H9 (cell line): ENCODE data around the gene PTCRA. TPM values are rescaled to one million over a fixed set of nuclear protein-coding genes. Genes with fewer than 3 reads are reported as not detected.

Experiments
- DNase-seq: peaks from one replicate; pipeline ENCODE4 v3.0.0-alpha.2; 2017
- H2AFZ ChIP-seq: one replicate; pipeline ENCODE4 v1.6.1; 2013; ENCODE audit warnings: mild to moderate bottlenecking, low read length, control low read depth, moderate library complexity
- H2AK5ac ChIP-seq: 2 replicates; pipeline ENCODE4 v1.6.1; 2013; ENCODE audit warnings: low read length, control low read depth, mixed read lengths; ENCODE audit not compliant: insufficient read length
- H2BK120ac ChIP-seq: one replicate; pipeline ENCODE4 v1.6.1; 2013; ENCODE audit warnings: low read depth, mild to moderate bottlenecking, low read length, control low read depth, inconsistent platforms; ENCODE audit not compliant: poor library complexity, severe bottlenecking
- H2BK12ac ChIP-seq: 2 replicates; pipeline ENCODE4 v1.6.1; 2013; ENCODE audit warnings: low read length, control low read depth, mixed read lengths, low read depth; ENCODE audit not compliant: insufficient read length
- H2BK15ac ChIP-seq: 2 replicates; pipeline ENCODE4 v1.6.1; 2013; ENCODE audit warnings: low read depth, low read length, control low read depth
- H2BK20ac ChIP-seq: one replicate; pipeline ENCODE4 v1.6.1; 2013; ENCODE audit warnings: low read depth, mild to moderate bottlenecking, low read length, control low read depth, inconsistent platforms; ENCODE audit not compliant: poor library complexity, severe bottlenecking
- H2BK5ac ChIP-seq: 2 replicates; pipeline ENCODE4 v1.6.1; 2013; ENCODE audit warnings: low read length, control low read depth, mixed read lengths; ENCODE audit not compliant: insufficient read length
- H3K14ac ChIP-seq: 2 replicates; pipeline ENCODE4 v1.6.1; 2013; ENCODE audit warnings: low read length, control low read depth; ENCODE audit not compliant: insufficient read depth
- H3K18ac ChIP-seq: 2 replicates; pipeline ENCODE4 v1.6.1; 2013; ENCODE audit warnings: low read depth, mild to moderate bottlenecking, mixed read lengths, low read length, control low read depth; ENCODE audit not compliant: insufficient read length
- H3K23ac ChIP-seq: 2 replicates; pipeline ENCODE4 v1.6.1; 2013; ENCODE audit warnings: low read length, control low read depth, mixed read lengths, low read depth; ENCODE audit not compliant: insufficient read length
- H3K23me2 ChIP-seq: 2 replicates; pipeline ENCODE4 v1.6.1; 2013; ENCODE audit warnings: low read depth, mild to moderate bottlenecking, mixed read lengths, low read length, control low read depth; ENCODE audit not compliant: insufficient read length, poor library complexity, severe bottlenecking
- H3K27ac ChIP-seq: 2 replicates; pipeline ENCODE4 v1.5.1; 2013; ENCODE audit warnings: low read length, control low read depth, mixed read lengths, low read depth; ENCODE audit not compliant: insufficient read length
- H3K27me3 ChIP-seq: 2 replicates; pipeline ENCODE4 v1.6.1; 2013; ENCODE audit warnings: low read length, control low read depth, inconsistent platforms; ENCODE audit not compliant: insufficient read depth
- H3K4ac ChIP-seq: 2 replicates; pipeline ENCODE4 v1.6.1; 2013; ENCODE audit warnings: low read depth, mild to moderate bottlenecking, control low read depth, inconsistent platforms, low read length, moderate library complexity
- H3K4me1 ChIP-seq: 2 replicates; pipeline ENCODE4 v1.6.1; 2013; ENCODE audit warnings: low read length, control low read depth, inconsistent platforms; ENCODE audit not compliant: insufficient read depth
- H3K4me2 ChIP-seq: 2 replicates; pipeline ENCODE4 v1.6.1; 2013; ENCODE audit warnings: low read length, control low read depth, mixed read lengths; ENCODE audit not compliant: insufficient read length, insufficient read depth
- H3K56ac ChIP-seq: 2 replicates; pipeline ENCODE4 v1.6.1; 2013; ENCODE audit warnings: low read depth, mild to moderate bottlenecking, mixed read lengths, low read length, control low read depth; ENCODE audit not compliant: insufficient read length
- H3K79me1 ChIP-seq: 2 replicates; pipeline ENCODE4 v1.6.1; 2013; ENCODE audit warnings: low read depth, mild to moderate bottlenecking, moderate library complexity, low read length, control low read depth, inconsistent platforms; ENCODE audit not compliant: insufficient read depth, poor library complexity, severe bottlenecking
- H3K79me2 ChIP-seq: 2 replicates; pipeline ENCODE4 v1.6.1; 2013; ENCODE audit warnings: low read length, control low read depth, inconsistent platforms; ENCODE audit not compliant: insufficient read depth
- H3K9ac ChIP-seq: 2 replicates; pipeline ENCODE4 v1.6.1; 2013; ENCODE audit warnings: low read length, control low read depth, mixed read lengths; ENCODE audit not compliant: insufficient read length; ENCODE audit errors: extremely low read depth
- H3K9me3 ChIP-seq: one replicate; pipeline ENCODE4 v1.6.1; 2013; ENCODE audit warnings: low read depth, low read length, inconsistent platforms; ENCODE audit not compliant: control insufficient read depth
- H3T11ph ChIP-seq: one replicate; pipeline ENCODE4 v1.6.1; 2013; ENCODE audit warnings: mild to moderate bottlenecking, low read length, control low read depth, inconsistent platforms
- H4K20me1 ChIP-seq: one replicate; pipeline ENCODE4 v1.6.1; 2013; ENCODE audit not compliant: control insufficient read depth, insufficient read length, insufficient read depth
- H4K5ac ChIP-seq: 2 replicates; pipeline ENCODE4 v1.6.1; 2013; ENCODE audit warnings: low read depth, mild to moderate bottlenecking, mixed read lengths, low read length, control low read depth; ENCODE audit not compliant: insufficient read length
- H4K8ac ChIP-seq: replicated peaks from 2 replicates; pipeline ENCODE4 v1.6.1; 2013; ENCODE audit warnings: low read length, control low read depth, mixed read lengths, low read depth; ENCODE audit not compliant: insufficient read length
- H4K91ac ChIP-seq: 2 replicates; pipeline ENCODE4 v1.6.1; 2013; ENCODE audit warnings: low read depth, mild to moderate bottlenecking, moderate library complexity, mixed read lengths, low read length, control low read depth; ENCODE audit not compliant: insufficient read length
- H3K27ac Mint-ChIP-seq, 3 experiments: 2 replicates in 2 of 3; 3 replicates in 1 of 3; pipeline ENCODE4 v1.8.0; 2020 to 2021; ENCODE audit warnings: mixed read lengths in 3 of 3, mild to moderate bottlenecking in 1 of 3, moderate library complexity in 1 of 3
- H3K27me3 Mint-ChIP-seq: 2 replicates; pipeline ENCODE4 v1.8.0; 2021; ENCODE audit warnings: low read depth, mild to moderate bottlenecking, moderate library complexity, mixed read lengths
- H3K36me3 Mint-ChIP-seq, 3 experiments: 2 replicates in 2 of 3; 3 replicates in 1 of 3; pipeline ENCODE4 v1.8.0; 2020 to 2021; ENCODE audit warnings: low read depth in 3 of 3, mixed read lengths in 3 of 3; ENCODE audit not compliant: insufficient read depth in 1 of 3
- H3K4me1 Mint-ChIP-seq, 2 experiments: 2 replicates each; pipeline ENCODE4 v1.8.0; 2020; ENCODE audit warnings: mixed read lengths in 2 of 2
- H3K4me3 Mint-ChIP-seq, 2 experiments: 2 replicates in 1 of 2; 3 replicates in 1 of 2; pipeline ENCODE4 v1.8.0; 2020 to 2021; ENCODE audit warnings: mild to moderate bottlenecking in 2 of 2, mixed read lengths in 2 of 2, moderate library complexity in 1 of 2
- H3K9me3 Mint-ChIP-seq, 2 experiments: 2 replicates in 1 of 2; 3 replicates in 1 of 2; pipeline ENCODE4 v1.8.0; 2020; ENCODE audit warnings: mild to moderate bottlenecking in 2 of 2, mixed read lengths in 2 of 2, moderate library complexity in 1 of 2
- CTCF ChIP-seq: fragments of 200-600 bp; sonication (generic); conservative IDR thresholded peaks from 3 replicates; pipeline ENCODE4 v1.8.0; 2021; ENCODE audit warnings: antibody characterized with exemption, mild to moderate bottlenecking
- WGBS: extraction: QIAGEN DNeasy Blood & Tissue Kit; methylation state at CpG from one replicate; pipeline ENCODE4 v1.1.7; 2013; ENCODE audit warnings: missing lambda C conversion rate, low lambda C conversion rate, mixed read lengths; ENCODE audit not compliant: insufficient read length; ENCODE audit errors: extremely low coverage; 5-methylcytosine and 5-hydroxymethylcytosine counted together
- total RNA-seq: library from RNA; stranded (reverse); gene quantifications from 2 replicates; pipeline ENCODE4 v1.2.1, GENCODE V29; 2021

Gene PTCRA
- total RNA-seq, 1 experiment from 2014 or later: not detected

DNA sequence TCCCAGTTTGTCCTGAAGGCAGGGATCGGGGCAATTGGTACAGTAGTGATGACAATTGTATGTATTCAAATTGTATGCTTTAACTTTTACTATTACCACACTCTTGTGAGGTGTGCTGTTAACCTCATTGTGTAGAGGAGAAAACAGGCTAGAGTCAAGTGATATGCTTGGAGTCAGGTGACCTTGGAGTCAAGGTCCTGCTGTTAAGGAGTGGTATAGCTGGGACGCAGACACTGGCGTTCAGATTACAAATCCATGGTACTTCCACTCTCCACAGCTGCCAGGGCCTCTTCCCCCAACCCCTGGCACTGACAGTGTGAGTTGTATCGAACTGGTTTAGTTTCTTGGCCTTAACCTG is 23.9 kb downstream of the PTCRA start:
- no peaks in the 10 kb centered on the region for H3K9me3 ChIP-seq
- no peak overlapping the region for H3K4ac ChIP-seq
- H3K18ac ChIP-seq: no peak overlapping the region
- H3T11ph ChIP-seq: no peak overlapping the region
- no peaks in the 10 kb centered on the region for H3K27me3 ChIP-seq
- no peak overlapping the region for H3K4me2 ChIP-seq
- Mint-ChIP-seq H3K36me3 (peaks cover 29 to 79% (median 44%) of the 10 kb centered on the region in 3 experiments), H3K9me3 (no peaks in the 10 kb centered on the region; a peak in 1 of 5 replicates), H3K4me1 (peaks cover 9 to 14% of the 10 kb centered on the region in 2 experiments), H3K4me3 (no peak overlapping the region), H3K27ac (peak overlapping the region in 1 of 3 experiments; percentile 59; a peak in 3 of 7 replicates), H3K27me3 (no peaks in the 10 kb centered on the region)
- H3K79me1 ChIP-seq: no peaks in the 10 kb centered on the region
- no peak overlapping the region for H2BK12ac ChIP-seq
- H2AFZ ChIP-seq: no peak overlapping the region
- no peak overlapping the region for H4K5ac ChIP-seq
- no peak overlapping the region for H3K9ac ChIP-seq
- no peak for TF ChIP-seq CTCF
- peaks cover 2% of the 10 kb centered on the region for H4K20me1 ChIP-seq
- DNase-seq: no peak
- peaks cover 4% of the 10 kb centered on the region; the same call in 1 of the 2 replicates for H3K79me2 ChIP-seq
- no peak overlapping the region for H4K91ac ChIP-seq
- H2BK5ac ChIP-seq: no peak overlapping the region
- no CpG with 5 or more reads among the region's 4 CpGs for WGBS
- no peak overlapping the region for H2BK120ac ChIP-seq
- H2AK5ac ChIP-seq: no peak overlapping the region
- no peak overlapping the region for H4K8ac ChIP-seq
- H2BK15ac ChIP-seq: no peak overlapping the region
- H3K23ac ChIP-seq: no peak overlapping the region
- no peaks in the 10 kb centered on the region for H3K4me1 ChIP-seq
- H3K56ac ChIP-seq: no peak overlapping the region
- no peak overlapping the region for H3K14ac ChIP-seq
- no peak overlapping the region for H2BK20ac ChIP-seq
- no peaks in the 10 kb centered on the region for H3K23me2 ChIP-seq
- no peak overlapping the region for H3K27ac ChIP-seq
